Heart left ventricle (tissue), 16 donors: ENCODE measurements around the gene TTBK1. TPM values are rescaled to one million over a fixed set of nuclear protein-coding genes. Genes with fewer than 3 reads are reported as not detected.

Experiments
- ATAC-seq, 4 donors: fragments of 200-7000 bp; cut with Tn5 transposase; one replicate each; pipeline ENCODE4 v1.9.1; 2020 to 2022; ENCODE audit warnings: moderate library complexity in 4 of 4, mild to moderate bottlenecking in 3 of 4, moderate number of reproducible peaks in 1 of 4
- DNase-seq, 5 donors: peaks; one replicate each; pipeline ENCODE4 v3.0.0-alpha.2; 2020
- H3K27ac ChIP-seq, 12 donors: fragments of 200-600 bp; sonication (generic) in 4 of 12; one replicate each; pipeline versions ENCODE4 v1.5.0 to v1.8.0; 2016 to 2022; ENCODE audit warnings: mild to moderate bottlenecking in 2 of 12
- H3K27me3 ChIP-seq, 9 donors: fragments of 200-600 bp; sonication (generic) in 2 of 9; one replicate each; pipeline versions ENCODE4 v1.5.1 to v1.8.0; 2016 to 2022; ENCODE audit warnings: mild to moderate bottlenecking in 3 of 9
- H3K36me3 ChIP-seq, 9 donors: fragments of 200-600 bp; sonication (generic) in 2 of 9; one replicate each; pipeline versions ENCODE4 v1.5.0 to v1.8.0; 2018 to 2022; ENCODE audit warnings: mild to moderate bottlenecking in 2 of 9
- H3K4me1 ChIP-seq, 12 donors: fragments of 200-600 bp; sonication (generic) in 4 of 12; one replicate each; pipeline versions ENCODE4 v1.5.0 to v1.8.0; 2016 to 2022; ENCODE audit warnings: mild to moderate bottlenecking in 3 of 12
- H3K4me3 ChIP-seq, 12 donors: fragments of 200-600 bp; sonication (generic) in 4 of 12; one replicate each; pipeline versions ENCODE4 v1.5.0 to v1.8.0; 2017 to 2022; ENCODE audit warnings: mild to moderate bottlenecking in 9 of 12, moderate library complexity in 4 of 12
- H3K9me3 ChIP-seq, 12 donors: fragments of 200-600 bp; sonication (generic) in 4 of 12; one replicate each; pipeline versions ENCODE4 v1.5.0 to v1.8.0; 2016 to 2022; ENCODE audit warnings: mild to moderate bottlenecking in 1 of 12
- CTCF ChIP-seq, 12 donors: fragments of 200-600 bp; sonication (generic) in 4 of 12; IDR thresholded peaks; one replicate each; pipeline versions ENCODE4 v1.5.0 to v1.8.0; 2018 to 2022; ENCODE audit warnings: antibody characterized with exemption in 12 of 12, mild to moderate bottlenecking in 5 of 12
- POLR2A ChIP-seq, 2 donors: fragments of 450-650 bp; IDR thresholded peaks; one replicate each; pipeline ENCODE4 v1.6.1; 2017; ENCODE audit warnings: antibody characterized with exemption in 2 of 2, mild to moderate bottlenecking in 2 of 2, moderate library complexity in 2 of 2
- WGBS, 4 donors: extraction: QIAGEN DNeasy Blood & Tissue Kit in 2 of 4; methylation state at CpG; one replicate each; pipeline versions ENCODE4 v1.1.5 to v1.1.7; 2013 to 2018; 5-methylcytosine and 5-hydroxymethylcytosine counted together
- intact Hi-C, 10 donors: fragments of 100-400 bp; cut with DNase I; formaldehyde crosslinking; loops; one replicate each; pipeline versions ENCODE4 v1.11.1 to v1.14.2; 2022
- polyA plus RNA-seq, 2 donors: library from polyadenylated mRNA; stranded (reverse); fragments of 200-250 nt; gene quantifications; one replicate each; pipeline ENCODE4 v1.2.3, GENCODE V29; 2013
- total RNA-seq, 9 donors: library from RNA; depleted of rRNA in 2 of 9; stranded (reverse); fragments of >200 nt in 2 of 9; fragmentation: NEBNext Ultra II Directional in 3 of 9; extraction: Animal tissue kit (Norgen Biotek cat#: 25700) in 3 of 9; gene quantifications; one replicate each; pipeline versions ENCODE4 v1.1.0 to v1.2.4, GENCODE V29; 2016 to 2023
- donor health status: ischemic (EF 13 %, LVEDD 7.1; RV severe dilation, severe dysfunction).
- donor health status: healthy with polysubstance abuse.
- donor health status: DM: no; HTN: yes; CAD: no.
- donor health status: DM: no; HTN: no; CAD: no.
- donor health status: ischemic (EF 25% LVEDD 6.9; RV normal size, moderate dysfunction).
- donor health status: ischemic (EF 25% LVEDD 5.7; RV mildly dilated, moderate dysfunction).
- donor health status: healthy.
- donor health status: DM: yes; HTN: yes; CAD: no.
- donor health status: ischemic (EF 35%, LVEDD 5.7; RV mildly dilated, moderate dysfunction).
- donor health status: nonischemic (EF 11% LVEDD 7.7; RV severe dilation, severe dysfunction).
- donor health status: DM: yes; HTN: yes; CAD: no.
- donor health status: PGD.
- donor health status: ischemic (EF 29% LVEDD 5.4; RV normal size, mild dysfunction).
- donor health status: nonischemic (EF 23%, LVEDD 6.1; RV moderate dilation, normal function).

TTBK1 gene
- total and polyA plus RNA-seq, 11 donors, result 0.04 to 0.52 (median 0.27) TPM

DNA sequence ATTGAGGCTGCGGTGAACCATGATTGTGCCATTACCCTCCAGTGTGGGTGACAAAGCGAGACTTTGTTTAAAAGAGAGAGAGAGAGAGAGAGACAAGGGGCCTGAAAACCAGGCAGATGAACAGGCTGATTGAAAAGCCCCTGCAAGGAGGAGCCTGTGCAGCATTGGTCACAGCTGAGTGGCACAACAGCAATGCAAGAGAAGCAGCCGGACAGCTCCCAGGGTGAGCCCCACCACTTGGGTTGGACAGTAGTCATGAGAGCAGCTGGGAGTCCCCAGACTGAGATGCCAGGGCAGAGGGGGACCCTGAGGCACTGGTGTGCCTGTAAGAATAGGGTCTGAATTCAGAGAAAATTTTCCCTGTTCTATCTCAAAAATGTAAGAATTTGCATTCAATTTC is 24.2 kb upstream of the TTBK1 start:
- ATAC-seq, result no peak
- intact Hi-C loops, result no loop called here
- Histone ChIP-seq H3K27me3 (no peaks in the 10 kb centered on the region), H3K27ac (no peak overlapping the region), H3K4me3 (no peak overlapping the region), H3K9me3 (no peaks in the 10 kb centered on the region), H3K36me3 (peaks cover 0 to 59% (median 52%) of the 10 kb centered on the region in 9 donors), H3K4me1 (peaks cover 0 to 7% (median 0%) of the 10 kb centered on the region in 12 donors)
- 96 to 100% (median 97%) methylated on average over 3 of the region's 3 CpGs for WGBS, 4 donors
- no peak for DNase-seq
- TF ChIP-seq CTCF (IDR thresholded peaks at IDR 0.05), result no peak
- TF ChIP-seq POLR2A (IDR thresholded peaks at IDR 0.05), result no peak

- Histone ChIP-seq H3K4me3 (no peak overlapping the region), H3K27me3 (no peaks in the 10 kb centered on the region), H3K4me1 (peaks cover 0 to 13% (median 0%) of the 10 kb centered on the region in 12 donors), H3K27ac (no peak overlapping the region), H3K9me3 (no peaks in the 10 kb centered on the region), H3K36me3 (peaks cover 0 to 59% (median 48%) of the 10 kb centered on the region in 9 donors)
- intact Hi-C loops, result no loop called here
- TF ChIP-seq CTCF (IDR thresholded peaks at IDR 0.05) (no peak), POLR2A (IDR thresholded peaks at IDR 0.05) (no peak)
- ATAC-seq, result no peak
- WGBS, 4 donors, result 80 to 93% (median 92%) methylated on average over 7 of the region's 7 CpGs
- DNase-seq, result peak in 1 of 5 donors; percentile 1
Observed at GRCh38 chr6:43219814-43220213, 23.5 kb upstream of the TTBK1 start.

- Histone ChIP-seq H3K27me3 (no peaks in the 10 kb centered on the region), H3K9me3 (no peaks in the 10 kb centered on the region), H3K4me1 (peaks cover 0 to 19% (median 0%) of the 10 kb centered on the region in 12 donors), H3K27ac (no peak overlapping the region), H3K36me3 (peaks cover 0 to 55% (median 41%) of the 10 kb centered on the region in 9 donors), H3K4me3 (no peak overlapping the region)
- ATAC-seq, result no peak
- peak in 1 of 5 donors; percentile 43 for DNase-seq
- 91 to 93% (median 92%) methylated on average over 9 to 16 of the region's 16 CpGs for WGBS, 4 donors
- intact Hi-C loops, result no loop called here
- TF ChIP-seq POLR2A (IDR thresholded peaks at IDR 0.05) (no peak), CTCF (IDR thresholded peaks at IDR 0.05) (no peak)
Observed at GRCh38 chr6:43220439-43220951, 22.8 kb upstream of the TTBK1 start.

DNA sequence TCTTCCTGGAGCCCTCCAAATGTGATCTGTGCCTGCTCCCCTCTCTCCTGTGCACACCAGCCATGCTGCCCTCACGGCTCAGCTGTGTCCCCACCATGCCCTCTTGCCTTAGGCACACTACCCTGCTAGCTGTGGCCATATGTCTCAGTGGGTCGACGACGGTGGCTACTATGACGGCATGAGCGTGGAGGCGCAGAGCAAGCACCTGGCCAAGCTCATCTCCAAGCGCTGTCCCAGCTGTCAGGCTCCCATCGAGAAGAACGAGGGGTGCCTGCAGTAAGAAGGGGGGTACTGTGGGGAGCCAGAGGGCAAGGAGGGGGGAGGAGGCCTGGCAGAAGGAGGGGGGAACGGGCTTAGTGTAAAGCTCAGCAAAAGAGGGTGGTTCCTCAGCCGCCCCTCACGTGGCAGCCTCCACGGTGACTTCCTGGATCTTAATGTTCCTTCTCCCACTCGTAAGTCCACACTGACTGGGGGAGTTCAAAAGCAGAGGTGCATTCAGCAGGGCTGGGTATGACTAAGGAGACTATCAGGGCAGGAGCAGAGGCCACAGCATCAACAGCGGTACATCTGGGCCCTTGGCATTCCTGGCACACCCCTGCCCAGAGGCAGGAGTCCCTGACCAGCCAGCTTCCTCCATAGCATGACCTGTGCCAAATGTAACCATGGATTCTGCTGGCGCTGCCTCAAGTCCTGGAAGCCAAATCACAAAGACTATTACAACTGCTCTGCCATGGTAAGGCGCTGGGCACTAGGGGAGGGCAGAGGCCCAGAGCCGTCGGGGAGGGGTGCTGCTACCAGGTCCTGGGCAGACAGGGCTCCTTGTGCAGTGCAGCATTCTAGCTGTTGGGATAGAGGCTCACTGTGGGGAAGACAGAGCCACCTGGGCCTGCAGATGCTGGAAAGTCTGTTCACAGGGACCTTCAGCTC is 22.0 kb upstream of the TTBK1 start:
- peaks cover 0 to 47% (median 33%) of the 10 kb centered on the region in 9 donors for H3K36me3 ChIP-seq
- H3K4me3 ChIP-seq, result no peak overlapping the region
- H3K27me3 ChIP-seq, result no peaks in the 10 kb centered on the region
- 81 to 89% (median 83%) methylated on average over 15 to 20 of the region's 20 CpGs for WGBS, 4 donors
- intact Hi-C loops, result no loop called here
- H3K27ac ChIP-seq, result no peak overlapping the region
- ATAC-seq (peak; percentile 21 to 33 (median 30)), DNase-seq (peak in 2 of 5 donors; percentile 28 to 40)
- no peaks in the 10 kb centered on the region for H3K9me3 ChIP-seq
- H3K4me1 ChIP-seq, result peaks cover 0 to 20% (median 0%) of the 10 kb centered on the region in 12 donors
- TF ChIP-seq POLR2A (IDR thresholded peaks at IDR 0.05) (no peak), CTCF (IDR thresholded peaks at IDR 0.05) (no peak)
